Gastroesophageal sphincter (tissue), 3 donors: Measurements from ENCODE around the gene ABCA7.

Experiments
- EP300 ChIP-seq: sonication (generic); formaldehyde crosslinking; IDR thresholded peaks from one replicate; pipeline ENCODE4 v1.6.1; 2017; ENCODE audit warnings: antibody characterized with exemption, mild to moderate bottlenecking
- POLR2A ChIP-seq, 2 donors: fragments of 450-650 bp; IDR thresholded peaks; one replicate each; pipeline ENCODE4 v1.6.1; 2017; ENCODE audit warnings: antibody characterized with exemption in 2 of 2, mild to moderate bottlenecking in 2 of 2, moderate library complexity in 1 of 2
- POLR2AphosphoS5 ChIP-seq: sonication (generic); formaldehyde crosslinking; IDR thresholded peaks from one replicate; pipeline ENCODE4 v1.6.1; 2017; ENCODE audit warnings: antibody characterized with exemption
- TF ChIP-seq, protein P1 (sequence below), 4 experiments: fragments of 200-600 bp in 2 of 4; fragments of 450-650 bp in 2 of 4; sonication (generic) in 1 of 4; IDR thresholded peaks; one replicate each; pipeline ENCODE4 v1.5.1; 2017 to 2019; ENCODE audit warnings: antibody characterized with exemption in 4 of 4, mild to moderate bottlenecking in 2 of 4, moderate library complexity in 2 of 4

DNA sequence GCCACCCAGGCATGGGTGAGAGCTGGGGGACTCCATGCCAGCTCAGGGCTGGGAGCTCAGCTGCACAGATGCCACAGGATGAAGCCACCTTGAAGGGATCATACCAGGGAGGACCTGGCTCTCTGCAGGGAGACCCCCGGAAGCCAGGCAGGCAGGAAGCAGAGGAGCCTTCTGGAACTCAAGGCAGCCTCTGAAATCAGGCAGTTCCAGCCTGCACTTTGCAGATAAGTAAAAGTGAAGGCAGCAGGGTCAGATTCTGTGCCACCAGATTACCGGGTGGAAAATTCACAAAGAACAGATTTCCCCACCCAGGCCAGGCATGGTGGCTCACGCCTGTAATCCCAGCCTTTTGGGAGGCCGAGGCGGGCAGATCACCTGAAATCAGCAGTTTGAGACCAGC lies 21.5 kb upstream of the ABCA7 start:
- TF ChIP-seq, protein P1, sequence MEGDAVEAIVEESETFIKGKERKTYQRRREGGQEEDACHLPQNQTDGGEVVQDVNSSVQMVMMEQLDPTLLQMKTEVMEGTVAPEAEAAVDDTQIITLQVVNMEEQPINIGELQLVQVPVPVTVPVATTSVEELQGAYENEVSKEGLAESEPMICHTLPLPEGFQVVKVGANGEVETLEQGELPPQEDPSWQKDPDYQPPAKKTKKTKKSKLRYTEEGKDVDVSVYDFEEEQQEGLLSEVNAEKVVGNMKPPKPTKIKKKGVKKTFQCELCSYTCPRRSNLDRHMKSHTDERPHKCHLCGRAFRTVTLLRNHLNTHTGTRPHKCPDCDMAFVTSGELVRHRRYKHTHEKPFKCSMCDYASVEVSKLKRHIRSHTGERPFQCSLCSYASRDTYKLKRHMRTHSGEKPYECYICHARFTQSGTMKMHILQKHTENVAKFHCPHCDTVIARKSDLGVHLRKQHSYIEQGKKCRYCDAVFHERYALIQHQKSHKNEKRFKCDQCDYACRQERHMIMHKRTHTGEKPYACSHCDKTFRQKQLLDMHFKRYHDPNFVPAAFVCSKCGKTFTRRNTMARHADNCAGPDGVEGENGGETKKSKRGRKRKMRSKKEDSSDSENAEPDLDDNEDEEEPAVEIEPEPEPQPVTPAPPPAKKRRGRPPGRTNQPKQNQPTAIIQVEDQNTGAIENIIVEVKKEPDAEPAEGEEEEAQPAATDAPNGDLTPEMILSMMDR (IDR thresholded peaks at IDR 0.05), result no peak
- TF ChIP-seq POLR2AphosphoS5 (no peak), POLR2A (IDR thresholded peaks at IDR 0.05) (no peak), EP300 (no peak)
